Gastroesophageal sphincter (tissue), 3 donors: ENCODE results near the gene C16orf92.

Experiments used
- EP300 ChIP-seq: sonication (generic); formaldehyde crosslinking; IDR thresholded peaks from one replicate; pipeline ENCODE4 v1.6.1; 2017; ENCODE audit warnings: antibody characterized with exemption, mild to moderate bottlenecking
- TF ChIP-seq, protein P1 (sequence below), 4 experiments: fragments of 200-600 bp in 2 of 4; fragments of 450-650 bp in 2 of 4; sonication (generic) in 1 of 4; IDR thresholded peaks; one replicate each; pipeline ENCODE4 v1.5.1; 2017 to 2019; ENCODE audit warnings: antibody characterized with exemption in 4 of 4, mild to moderate bottlenecking in 2 of 4, moderate library complexity in 2 of 4

GRCh38 chr16:29978564-29979270 is 44.3 kb upstream of the C16orf92 start:
- TF ChIP-seq EP300, result no peak
- TF ChIP-seq, protein P1, sequence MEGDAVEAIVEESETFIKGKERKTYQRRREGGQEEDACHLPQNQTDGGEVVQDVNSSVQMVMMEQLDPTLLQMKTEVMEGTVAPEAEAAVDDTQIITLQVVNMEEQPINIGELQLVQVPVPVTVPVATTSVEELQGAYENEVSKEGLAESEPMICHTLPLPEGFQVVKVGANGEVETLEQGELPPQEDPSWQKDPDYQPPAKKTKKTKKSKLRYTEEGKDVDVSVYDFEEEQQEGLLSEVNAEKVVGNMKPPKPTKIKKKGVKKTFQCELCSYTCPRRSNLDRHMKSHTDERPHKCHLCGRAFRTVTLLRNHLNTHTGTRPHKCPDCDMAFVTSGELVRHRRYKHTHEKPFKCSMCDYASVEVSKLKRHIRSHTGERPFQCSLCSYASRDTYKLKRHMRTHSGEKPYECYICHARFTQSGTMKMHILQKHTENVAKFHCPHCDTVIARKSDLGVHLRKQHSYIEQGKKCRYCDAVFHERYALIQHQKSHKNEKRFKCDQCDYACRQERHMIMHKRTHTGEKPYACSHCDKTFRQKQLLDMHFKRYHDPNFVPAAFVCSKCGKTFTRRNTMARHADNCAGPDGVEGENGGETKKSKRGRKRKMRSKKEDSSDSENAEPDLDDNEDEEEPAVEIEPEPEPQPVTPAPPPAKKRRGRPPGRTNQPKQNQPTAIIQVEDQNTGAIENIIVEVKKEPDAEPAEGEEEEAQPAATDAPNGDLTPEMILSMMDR (IDR thresholded peaks at IDR 0.05), result no peak
